Hematopoietic multipotent progenitor cell treated with erythropoietin and hydrocortisone succinate and interleukin-3 and kit ligand, for 17 days (in vitro differentiated cells): ENCODE data around the gene PIK3R1.
A peak's percentile ranks its signal among the peaks of the same experiment; 100 is the strongest.

Experiments
- DNase-seq: peaks from one replicate; pipeline ENCODE4 v3.0.0-alpha.2; 2015; ENCODE audit warnings: low spot score

PIK3R1 gene

DNA sequence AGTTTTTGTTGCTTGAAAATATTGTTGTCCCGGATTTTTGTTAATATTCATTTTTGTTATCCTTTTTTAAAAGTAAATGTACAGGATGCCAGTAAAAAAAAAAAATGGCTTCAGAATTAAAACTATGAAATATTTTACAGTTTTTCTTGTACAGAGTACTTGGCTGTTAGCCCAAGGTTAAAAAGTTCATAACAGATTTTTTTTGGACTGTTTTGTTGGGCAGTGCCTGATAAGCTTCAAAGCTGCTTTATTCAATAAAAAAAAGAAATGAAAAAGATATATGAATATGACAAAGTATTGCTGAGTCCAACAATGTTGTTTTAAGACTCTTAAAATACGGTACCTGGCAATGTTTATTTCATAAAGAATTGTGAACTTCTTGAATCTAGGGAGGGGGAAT lies 82.9 kb downstream of the PIK3R1 start:
- DNase-seq = no peak

DNA sequence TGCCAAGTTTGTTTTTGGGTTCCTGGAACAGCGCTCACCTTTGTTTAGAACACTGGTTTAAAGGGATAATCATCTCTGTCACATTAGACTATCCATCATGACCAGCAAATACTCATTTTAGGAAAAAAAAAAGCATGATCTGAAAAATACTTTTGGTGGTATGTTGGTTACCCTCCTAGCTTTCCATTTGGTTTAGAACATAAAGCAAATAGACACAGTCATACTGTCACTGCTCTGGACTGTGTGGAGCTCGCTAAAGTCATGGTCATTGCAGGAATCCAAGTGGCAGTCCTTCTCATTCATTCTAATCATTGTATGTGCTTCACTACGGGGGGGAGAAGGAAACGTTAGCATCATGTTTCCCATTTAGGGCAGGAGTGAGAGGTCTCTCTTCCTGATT lies 83.5 kb downstream of the PIK3R1 start:
- no peak for DNase-seq

- DNase-seq = peak; percentile 7
Measured at GRCh38 chr5:68299575-68299974, 84.0 kb downstream of the PIK3R1 start.

DNA sequence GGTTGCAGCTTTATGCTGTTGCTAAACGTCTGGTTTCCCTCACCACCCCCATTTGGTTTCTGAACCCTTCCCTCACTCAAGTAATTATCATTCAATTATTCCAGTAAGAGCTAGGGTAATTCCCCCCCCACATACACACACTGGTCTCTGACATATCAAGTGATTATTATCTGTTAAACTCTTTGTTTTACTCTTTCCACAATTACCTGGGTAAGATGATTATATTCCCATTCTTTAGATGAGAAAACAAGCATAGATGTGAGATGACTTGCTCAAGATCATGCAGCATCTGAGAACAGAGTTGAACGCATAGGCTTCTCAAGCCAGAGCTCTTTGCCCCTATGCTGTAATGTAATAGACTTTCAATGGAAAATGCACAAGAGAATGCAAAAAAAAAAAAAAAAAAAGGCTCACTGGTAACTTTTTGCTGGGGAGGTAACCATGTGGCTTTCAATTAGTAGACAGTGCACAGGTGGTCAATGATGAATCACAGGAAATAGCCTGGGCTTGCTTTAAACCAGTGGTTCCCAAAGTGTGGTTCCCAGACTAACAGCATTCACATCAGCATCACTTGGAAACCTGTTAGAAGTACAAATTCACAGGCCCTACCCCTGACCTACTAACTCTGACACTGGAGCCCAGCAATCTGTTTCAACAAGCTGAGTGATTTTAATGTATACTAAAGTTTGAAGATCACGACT lies 87.6 kb downstream of the PIK3R1 start:
- peak; percentile 29 for DNase-seq

- peak; percentile 91 for DNase-seq
Measured at GRCh38 chr5:68303754-68304420, 88.3 kb downstream of the PIK3R1 start.

DNA sequence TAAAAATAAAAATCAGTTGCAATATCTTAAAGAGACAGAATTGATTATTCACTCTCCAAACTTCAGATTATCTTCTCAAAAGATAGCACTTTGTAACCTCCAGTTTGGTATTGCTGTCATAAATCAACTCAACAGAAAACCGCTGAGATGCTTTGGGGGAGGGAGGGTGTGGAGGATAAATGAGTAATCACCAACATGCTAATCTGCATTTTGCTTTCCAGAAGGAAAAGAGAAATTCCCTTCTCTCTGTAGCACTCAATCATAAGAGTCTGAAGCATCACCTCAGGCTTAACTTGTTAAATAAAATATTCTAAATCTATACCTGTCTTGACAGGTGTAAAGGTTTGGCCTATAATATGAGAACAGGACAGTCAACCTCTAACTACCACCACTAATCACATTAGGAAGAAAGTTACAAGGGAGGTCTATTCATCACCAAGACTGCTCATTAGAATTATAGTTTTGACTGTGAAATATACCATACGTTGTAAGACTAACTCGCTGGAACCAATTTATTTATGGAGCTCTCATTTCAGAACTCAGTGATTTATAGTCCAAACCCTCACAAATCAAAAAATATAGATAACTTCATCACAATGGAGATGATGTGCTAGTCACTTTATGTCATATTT lies 89.0 kb downstream of the PIK3R1 start:
- peak; percentile 58 for DNase-seq

DNA sequence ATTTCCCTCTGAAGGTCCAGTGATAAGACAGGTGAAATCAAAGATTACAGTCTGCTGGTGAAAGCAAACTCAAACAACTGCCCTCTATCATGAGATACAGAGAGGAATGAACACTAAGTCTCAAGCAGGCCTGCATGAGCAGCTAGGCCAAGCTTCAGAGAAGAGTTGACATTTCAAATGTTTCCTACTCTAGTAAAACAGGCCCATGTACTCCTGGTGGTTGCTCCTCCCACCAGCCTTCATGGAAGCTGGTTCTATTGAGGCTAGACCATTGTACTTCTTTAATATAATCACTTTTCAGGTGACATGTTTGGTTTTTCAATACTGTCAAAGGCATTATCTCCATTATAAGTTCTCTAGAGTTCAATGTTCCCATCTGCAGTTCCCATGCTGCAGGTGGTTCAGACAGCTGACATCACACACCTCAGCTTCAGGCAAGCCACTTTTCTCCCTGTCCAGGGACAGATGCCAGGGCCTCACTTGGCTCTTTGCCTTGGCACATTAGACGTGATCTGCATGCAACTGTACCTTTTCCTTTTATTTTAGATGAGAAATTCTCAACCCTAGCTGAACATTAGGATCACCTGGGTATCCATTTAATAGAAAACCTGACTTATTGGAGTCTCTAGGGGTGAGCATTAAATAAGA lies 89.8 kb downstream of the PIK3R1 start:
- DNase-seq = no peak

GRCh38 chr5:68306361-68307014 lies 90.9 kb downstream of the PIK3R1 start:
- no peak for DNase-seq

- no peak for DNase-seq
Measured at GRCh38 chr5:68313336-68313735, 97.8 kb downstream of the PIK3R1 start.

GRCh38 chr5:68314465-68314864 lies 98.9 kb downstream of the PIK3R1 start:
- no peak for DNase-seq

DNA sequence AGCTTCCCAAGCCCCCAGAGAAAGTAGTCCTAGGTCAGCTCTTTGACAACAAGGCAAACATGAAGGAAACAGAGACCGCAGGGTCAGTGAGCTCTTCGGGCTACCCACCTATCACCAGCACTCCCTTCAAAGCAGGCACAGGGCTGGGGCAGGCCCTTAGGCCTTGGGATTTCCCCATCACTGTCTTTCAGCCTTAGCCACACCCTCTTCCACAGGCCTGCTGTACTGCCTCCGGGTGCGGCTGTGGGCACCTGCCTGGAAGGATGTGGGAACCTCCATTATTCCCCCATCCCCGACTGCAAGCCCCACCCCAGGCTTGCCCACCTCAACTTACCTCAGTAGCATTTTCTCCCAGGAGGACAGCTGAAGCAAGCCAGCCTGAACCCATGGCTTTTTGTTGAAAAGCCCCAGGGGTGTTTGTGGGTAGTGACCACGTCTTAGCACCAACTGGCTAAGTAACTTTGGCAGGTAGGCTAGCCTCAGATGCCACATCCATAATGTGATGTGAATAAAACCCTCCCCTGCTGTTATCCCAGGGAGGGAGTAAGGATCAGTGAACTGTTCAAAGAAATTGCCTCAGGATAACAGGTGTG lies 100.2 kb downstream of the PIK3R1 start:
- peak; percentile 63 for DNase-seq

GRCh38 chr5:68316469-68316868 lies 100.9 kb downstream of the PIK3R1 start:
- peak; percentile 73 for DNase-seq

- DNase-seq = no peak
Measured at GRCh38 chr5:68317646-68318045, 102.1 kb downstream of the PIK3R1 start.

DNA sequence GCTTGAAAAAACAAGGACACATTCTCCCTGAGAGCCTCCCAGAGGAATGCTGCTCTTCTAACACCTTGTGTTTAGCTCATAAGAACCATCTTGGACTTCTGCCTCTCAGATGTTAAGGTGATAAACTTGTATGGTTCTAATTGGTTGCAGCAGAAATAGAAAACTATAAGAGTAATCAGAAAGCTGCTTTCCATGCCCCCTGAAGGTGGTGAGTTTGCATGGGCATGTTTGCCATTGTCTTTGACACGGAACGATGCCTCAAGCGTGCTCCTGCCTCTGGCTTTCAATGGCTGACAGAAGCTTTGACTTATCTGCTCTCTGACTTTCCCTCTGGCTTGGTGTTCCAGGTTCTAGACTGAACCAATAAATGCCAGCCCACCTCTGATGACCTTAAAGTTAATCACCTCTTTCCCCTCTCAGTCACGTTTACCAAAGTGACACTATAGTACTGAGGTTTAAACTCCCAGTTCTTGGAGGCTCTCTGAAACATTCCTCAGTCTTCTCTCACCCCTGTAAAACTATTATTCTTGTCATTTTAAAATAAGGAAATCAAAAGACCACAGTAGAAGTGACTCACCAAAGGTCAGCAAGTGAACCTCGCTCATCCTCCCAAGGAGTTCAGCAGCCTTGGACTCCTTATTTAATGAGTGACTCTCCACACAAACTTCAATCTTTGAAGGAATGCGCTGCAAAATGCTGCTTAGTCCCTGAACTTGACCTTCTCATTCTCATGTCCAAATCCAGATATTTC lies 103.6 kb downstream of the PIK3R1 start:
- no peak for DNase-seq

DNA sequence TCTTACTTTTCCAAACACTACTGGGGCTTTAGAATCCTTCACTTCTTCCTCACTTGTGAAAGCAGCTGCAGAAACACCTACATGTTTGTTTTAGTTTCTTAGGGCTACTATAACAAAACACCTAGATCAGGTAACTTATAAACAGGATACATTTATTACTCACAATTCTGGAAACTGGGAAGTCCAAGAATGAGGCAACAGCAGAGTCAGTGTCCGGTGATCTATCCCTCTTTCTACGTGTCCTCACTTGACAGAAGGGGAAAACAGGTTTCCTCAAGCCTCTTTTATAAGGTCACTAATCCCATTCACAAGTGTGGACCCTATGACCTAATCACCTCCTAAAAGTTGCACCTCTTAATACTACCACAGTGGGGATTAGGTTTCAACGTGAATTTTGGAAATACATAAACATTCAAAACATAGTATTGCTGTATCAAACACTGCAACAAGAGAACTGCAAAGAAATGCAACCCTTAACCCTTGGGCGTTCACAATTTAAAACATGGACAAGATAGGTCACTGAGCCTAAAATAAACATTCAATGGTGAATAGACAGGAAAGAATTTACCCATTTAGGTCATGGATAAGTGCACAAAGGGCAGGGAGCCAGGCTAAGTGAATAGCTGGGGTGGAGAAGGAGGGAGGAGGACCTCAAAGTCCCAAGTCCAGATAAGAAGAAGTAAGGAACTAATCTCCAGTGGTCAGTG lies 104.3 kb downstream of the PIK3R1 start:
- DNase-seq = peak; percentile 71

DNA sequence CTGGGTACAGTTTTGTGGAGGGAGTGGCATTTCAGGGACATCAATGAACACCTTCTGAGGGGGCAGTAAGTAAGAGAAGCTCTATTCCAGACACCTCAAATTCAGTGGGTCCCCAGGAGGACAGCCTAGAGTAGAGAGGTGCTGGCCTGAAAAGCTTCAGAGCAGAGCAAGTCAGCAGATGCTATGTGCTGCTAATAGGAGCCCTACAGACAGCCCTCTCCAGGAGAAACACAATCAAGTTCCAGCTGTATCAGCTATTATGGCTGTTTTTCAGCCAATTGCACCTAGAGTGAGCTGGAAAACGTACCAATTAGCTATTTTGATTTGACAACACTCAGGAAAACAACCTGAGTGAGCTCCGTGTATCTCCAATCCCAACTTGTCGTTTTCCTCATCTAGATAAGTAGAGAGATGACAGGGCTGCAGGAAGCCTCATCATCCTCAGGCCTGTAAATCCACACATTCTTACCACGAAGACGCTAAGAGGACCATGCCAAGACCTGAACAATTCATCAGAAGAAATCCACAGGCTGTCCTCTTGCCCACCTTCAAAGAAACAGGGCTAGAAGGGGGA lies 104.9 kb downstream of the PIK3R1 start:
- no peak for DNase-seq

DNA sequence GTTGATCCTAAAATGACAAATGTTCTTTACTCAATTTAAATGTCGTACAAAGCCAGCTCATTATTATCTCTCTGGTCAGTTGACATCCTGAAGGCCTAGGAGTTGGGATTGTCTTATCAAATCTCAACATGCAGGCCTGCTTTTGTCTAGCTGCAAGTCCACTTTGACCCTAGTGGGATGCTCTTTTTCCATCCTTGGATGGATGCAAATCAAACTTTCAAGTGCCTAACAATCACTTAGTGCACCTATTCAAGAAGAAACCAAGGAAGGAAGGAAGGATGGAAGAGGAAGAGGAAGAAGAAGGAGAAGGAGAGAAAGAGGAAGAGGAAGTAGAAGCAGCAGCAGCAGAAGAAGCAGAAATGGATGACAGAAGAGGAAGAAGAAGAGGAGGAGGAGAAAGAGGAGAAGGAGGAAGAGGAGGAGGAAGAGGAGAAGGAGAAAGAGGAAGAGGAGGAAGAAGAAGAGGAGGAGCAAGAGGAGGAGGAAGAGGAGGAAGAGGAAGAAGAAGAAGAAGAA lies 109.6 kb downstream of the PIK3R1 start:
- DNase-seq = no peak

DNA sequence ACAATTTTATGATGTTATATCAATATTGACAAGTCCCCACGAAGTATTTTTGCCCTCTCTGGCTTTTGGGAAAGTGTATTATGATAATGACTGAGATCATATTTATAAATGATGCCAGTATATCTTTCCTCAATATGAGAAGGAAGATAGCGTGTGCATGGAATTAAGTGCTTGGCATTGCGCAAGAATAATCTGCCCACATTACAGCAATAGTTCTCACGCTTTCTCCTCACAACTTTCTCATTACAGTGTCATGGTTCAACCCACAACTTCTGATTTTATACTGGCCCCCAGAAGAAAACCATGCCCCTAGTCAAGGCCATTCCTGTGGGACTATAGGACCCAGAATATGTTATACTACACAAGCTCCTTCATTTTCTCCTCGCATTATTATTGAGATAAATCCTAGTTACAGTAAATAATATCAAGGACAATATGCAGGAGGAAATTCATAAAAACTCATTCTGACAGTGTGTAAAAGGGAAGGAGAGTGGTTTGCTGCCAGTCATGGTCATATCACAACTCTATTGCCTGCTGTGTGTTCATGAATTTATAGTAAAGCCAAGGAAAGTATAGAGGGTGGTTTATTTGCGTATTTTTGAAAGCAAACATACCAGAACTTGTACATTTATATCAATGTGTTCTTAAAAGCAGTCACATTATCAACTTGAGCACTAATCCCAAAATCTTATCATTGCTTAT lies 114.1 kb downstream of the PIK3R1 start:
- no peak for DNase-seq

DNA sequence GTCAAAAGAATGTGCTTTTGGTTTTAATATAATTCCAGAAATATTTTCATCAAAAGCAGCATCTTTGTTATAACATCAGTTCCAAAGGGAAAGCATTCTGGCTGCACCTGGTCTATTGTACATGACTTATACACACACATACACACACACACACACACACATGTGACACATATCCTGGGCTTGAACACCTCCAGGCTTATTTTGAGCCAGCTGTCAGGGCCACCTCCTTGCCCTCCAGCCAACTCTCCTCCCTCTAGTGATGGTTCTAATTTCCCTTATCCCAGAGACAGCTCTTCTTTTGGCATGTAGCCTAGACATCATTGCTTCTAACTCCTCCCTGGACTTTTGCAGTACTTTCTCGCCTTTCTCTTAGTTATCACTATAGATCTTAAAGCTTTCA lies 115.0 kb downstream of the PIK3R1 start:
- peak; percentile 68 for DNase-seq
